Pancreas (tissue), 10 donors: Measurements from ENCODE around the gene DCDC2C. TPM values are rescaled to one million over a fixed set of nuclear protein-coding genes. Genes with fewer than 3 reads are reported as not detected.

Source experiments
- ATAC-seq, 4 donors: fragments of 200-7000 bp; cut with Tn5 transposase; one replicate each; pipeline versions ENCODE4 v1.8.0 to v1.9.1; 2020; ENCODE audit warnings: mild to moderate bottlenecking in 4 of 4, moderate library complexity in 4 of 4
- DNase-seq, 6 donors: peaks; one replicate each; pipeline ENCODE4 v3.0.0-alpha.2; 2020
- FAIRE-seq: peaks from 2 replicates; lab custom pipeline; 2012; peaks lifted over from hg19 to GRCh38; lab: Jason Lieb, UNC
- H3K27ac ChIP-seq, 4 donors: fragments of 200-600 bp; sonication (generic); 1 replicate in 3 of 4; 2 replicates in 1 of 4; pipeline versions ENCODE4 v1.5.0 to v1.8.0; 2020
- H3K27me3 ChIP-seq, 4 donors: fragments of 200-600 bp; one replicate each; pipeline ENCODE4 v1.8.0; 2021
- H3K36me3 ChIP-seq, 3 donors: fragments of 200-600 bp; sonication (generic) in 1 of 3; one replicate each; pipeline versions ENCODE4 v1.5.0 to v1.8.0; 2020 to 2021
- H3K4me1 ChIP-seq, 3 donors: fragments of 200-600 bp; one replicate each; pipeline ENCODE4 v1.8.0; 2021
- H3K4me3 ChIP-seq, 4 donors: fragments of 200-600 bp; sonication (generic) in 2 of 4; one replicate each; pipeline versions ENCODE4 v1.5.0 to v1.8.0; 2020 to 2021
- H3K9me3 ChIP-seq, 4 donors: fragments of 200-600 bp; one replicate each; pipeline ENCODE4 v1.8.0; 2021
- WGBS, 2 donors: extraction: QIAGEN DNeasy Blood & Tissue Kit; methylation state at CpG; one replicate each; pipeline ENCODE4 v1.1.7; 2013; 5-methylcytosine and 5-hydroxymethylcytosine counted together
- intact Hi-C, 3 donors: fragments of 100-400 bp; cut with DNase I; formaldehyde crosslinking; loops; one replicate each; pipeline versions ENCODE4 v1.11.1 to v1.14.2; 2022
- polyA plus RNA-seq, 2 donors: library from polyadenylated mRNA; stranded (reverse); fragments of 200-250 nt; gene quantifications; one replicate each; pipeline ENCODE4 v1.2.3, GENCODE V29; 2013
- total RNA-seq, 6 donors: library from RNA; stranded (reverse); fragmentation: NEBNext Ultra II Directional in 4 of 6; extraction: Animal tissue kit (Norgen Biotek cat#: 25700) in 4 of 6; gene quantifications; one replicate each; pipeline versions ENCODE4 v1.2.1 to v1.2.4, GENCODE V29; 2021 to 2023
- TF ChIP-seq, protein P1 (sequence below), 4 donors: fragments of 200-600 bp; sonication (generic) in 3 of 4; IDR thresholded peaks; one replicate each; pipeline versions ENCODE4 v1.5.0 to v1.8.0; 2021; ENCODE audit warnings: antibody characterized with exemption in 4 of 4
- donor health status: healthy with polysubstance abuse.
- donor health status: DM: no; HTN: no; CAD: no; lungs with moderate emphysema.
- donor health status: DM: no; HTN: no; CAD: no.
- donor health status: control.
- donor health status: control.
- donor health status: Bipolar disorder and iron deficiency.
- donor health status: DM: yes; HTN: yes; CAD: no.
- donor health status: DM: no; HTN: no; CAD: no.
- donor health status: DM: no; HTN: no; CAD: no.
- donor health status: DM: yes; HTN: yes; CAD: no.

Gene DCDC2C
- total and polyA plus RNA-seq, 8 donors = not detected

DNA sequence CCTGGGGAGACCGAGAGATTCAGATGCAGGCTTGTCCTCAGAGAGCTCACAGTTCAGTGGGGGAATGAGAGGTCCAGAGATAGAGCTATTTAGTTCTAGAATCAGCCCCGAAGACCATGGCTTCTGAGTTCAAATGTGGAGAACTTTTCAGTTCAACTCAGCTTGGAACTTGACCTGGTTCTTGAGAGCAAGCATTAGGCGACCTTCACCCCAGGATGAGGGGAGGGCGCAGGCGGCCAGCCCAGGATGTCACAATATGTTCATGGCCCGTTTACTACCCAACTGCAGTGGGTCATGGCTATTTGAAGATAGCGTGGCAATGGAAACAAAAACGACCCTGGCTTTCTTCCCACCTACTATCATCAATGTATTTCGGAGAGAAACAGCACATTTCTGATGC is 33.8 kb downstream of the DCDC2C start:
- Histone ChIP-seq H3K4me3 (no peak overlapping the region), H3K4me1 (no peaks in the 10 kb centered on the region), H3K9me3 (no peaks in the 10 kb centered on the region), H3K36me3 (no peaks in the 10 kb centered on the region), H3K27ac (no peak overlapping the region), H3K27me3 (peaks cover 0 to 6% (median 0%) of the 10 kb centered on the region in 4 donors)
- ATAC-seq (no peak), FAIRE-seq (no peak), DNase-seq (no peak)
- intact Hi-C loops = no loop called here
- 59 to 63% methylated on average over 9 of the region's 9 CpGs for WGBS, 2 donors
- TF ChIP-seq, protein P1, sequence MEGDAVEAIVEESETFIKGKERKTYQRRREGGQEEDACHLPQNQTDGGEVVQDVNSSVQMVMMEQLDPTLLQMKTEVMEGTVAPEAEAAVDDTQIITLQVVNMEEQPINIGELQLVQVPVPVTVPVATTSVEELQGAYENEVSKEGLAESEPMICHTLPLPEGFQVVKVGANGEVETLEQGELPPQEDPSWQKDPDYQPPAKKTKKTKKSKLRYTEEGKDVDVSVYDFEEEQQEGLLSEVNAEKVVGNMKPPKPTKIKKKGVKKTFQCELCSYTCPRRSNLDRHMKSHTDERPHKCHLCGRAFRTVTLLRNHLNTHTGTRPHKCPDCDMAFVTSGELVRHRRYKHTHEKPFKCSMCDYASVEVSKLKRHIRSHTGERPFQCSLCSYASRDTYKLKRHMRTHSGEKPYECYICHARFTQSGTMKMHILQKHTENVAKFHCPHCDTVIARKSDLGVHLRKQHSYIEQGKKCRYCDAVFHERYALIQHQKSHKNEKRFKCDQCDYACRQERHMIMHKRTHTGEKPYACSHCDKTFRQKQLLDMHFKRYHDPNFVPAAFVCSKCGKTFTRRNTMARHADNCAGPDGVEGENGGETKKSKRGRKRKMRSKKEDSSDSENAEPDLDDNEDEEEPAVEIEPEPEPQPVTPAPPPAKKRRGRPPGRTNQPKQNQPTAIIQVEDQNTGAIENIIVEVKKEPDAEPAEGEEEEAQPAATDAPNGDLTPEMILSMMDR (IDR thresholded peaks at IDR 0.05) = no peak

DNA sequence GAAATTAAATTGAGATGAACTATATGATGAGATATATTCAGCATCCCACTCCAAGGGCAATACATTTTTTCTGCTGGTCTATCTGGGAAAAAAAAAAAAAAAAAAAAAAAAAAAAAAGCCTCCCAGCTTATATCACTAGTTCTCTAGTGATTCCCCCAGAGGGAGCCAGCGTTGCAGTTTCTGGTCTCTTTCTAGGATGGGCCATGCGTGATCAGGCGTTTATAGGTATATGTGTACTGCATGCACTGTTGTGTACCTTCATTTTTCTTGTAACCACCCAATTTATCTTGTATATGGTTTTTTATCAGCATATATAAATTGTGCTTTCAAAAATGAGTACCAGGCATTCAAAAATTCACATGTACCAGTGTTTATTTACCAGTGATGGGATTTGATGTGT is 35.1 kb downstream of the DCDC2C start:
- ATAC-seq (no peak), FAIRE-seq (no peak), DNase-seq (no peak)
- intact Hi-C loops = no loop called here
- TF ChIP-seq, protein P1 (IDR thresholded peaks at IDR 0.05) = no peak
- 17 to 21% methylated on average over 3 of the region's 3 CpGs for WGBS, 2 donors
- Histone ChIP-seq H3K27ac (no peak overlapping the region), H3K27me3 (peaks cover 0 to 6% (median 0%) of the 10 kb centered on the region in 4 donors), H3K4me1 (no peaks in the 10 kb centered on the region), H3K9me3 (no peaks in the 10 kb centered on the region), H3K36me3 (no peaks in the 10 kb centered on the region), H3K4me3 (no peak overlapping the region)

DNA sequence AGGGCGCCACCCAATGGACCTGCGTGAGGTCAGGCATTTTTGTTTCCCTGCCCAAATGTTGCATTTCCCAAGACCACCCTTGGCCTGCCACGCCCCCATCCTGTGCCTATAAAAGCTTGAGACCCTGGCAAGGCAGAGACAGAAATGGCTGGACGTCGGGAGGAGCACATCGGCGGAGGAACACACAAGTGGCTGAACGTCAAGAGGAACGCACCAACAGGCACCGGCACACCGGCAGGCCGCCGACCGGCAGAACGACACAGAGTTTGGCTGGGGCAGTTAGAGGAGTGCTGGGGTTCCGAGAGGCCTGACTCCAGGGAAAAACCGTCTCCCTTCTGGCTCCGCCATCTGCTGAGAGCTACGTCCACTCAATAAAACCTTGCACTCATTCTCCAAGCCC is 35.9 kb downstream of the DCDC2C start:
- DNase-seq (no peak), FAIRE-seq (no peak), ATAC-seq (no peak)
- Histone ChIP-seq H3K4me3 (no peak overlapping the region), H3K36me3 (no peaks in the 10 kb centered on the region), H3K27me3 (peaks cover 0 to 6% (median 0%) of the 10 kb centered on the region in 4 donors), H3K4me1 (no peaks in the 10 kb centered on the region), H3K27ac (no peak overlapping the region), H3K9me3 (no peaks in the 10 kb centered on the region)
- TF ChIP-seq, protein P1 (IDR thresholded peaks at IDR 0.05) = no peak
- intact Hi-C loops = no loop called here
- 77 to 86% methylated on average over 19 of the region's 19 CpGs for WGBS, 2 donors

DNA sequence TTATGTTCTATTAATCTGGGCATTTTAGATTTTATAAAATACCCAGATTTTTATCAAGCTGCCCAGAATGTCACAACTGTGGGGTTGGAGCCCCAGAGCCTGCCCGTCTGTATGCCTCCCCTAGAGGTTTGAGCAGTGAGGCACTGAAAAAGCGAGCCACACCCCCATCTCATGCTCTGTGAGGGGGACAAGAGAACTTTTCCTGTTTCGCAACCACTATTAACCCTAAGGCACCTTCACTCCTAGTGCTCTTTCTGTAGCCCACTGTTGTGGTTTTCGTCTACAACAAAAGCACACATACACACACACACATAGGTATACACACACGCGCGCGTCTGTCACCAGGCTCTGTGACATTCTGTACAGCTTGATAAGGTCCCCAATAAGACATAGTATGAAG is 38.0 kb downstream of the DCDC2C start:
- FAIRE-seq (no peak), ATAC-seq (no peak), DNase-seq (no peak)
- intact Hi-C loops = no loop called here
- H3K27me3 ChIP-seq = peaks cover 0 to 6% (median 0%) of the 10 kb centered on the region in 4 donors
- no peaks in the 10 kb centered on the region for H3K36me3 ChIP-seq
- TF ChIP-seq, protein P1 (IDR thresholded peaks at IDR 0.05) = no peak
- H3K4me3 ChIP-seq = no peak overlapping the region
- WGBS, 2 donors = 72 to 87% methylated on average over 8 of the region's 8 CpGs
- no peak overlapping the region for H3K27ac ChIP-seq
- no peaks in the 10 kb centered on the region for H3K9me3 ChIP-seq
- no peaks in the 10 kb centered on the region for H3K4me1 ChIP-seq

DNA sequence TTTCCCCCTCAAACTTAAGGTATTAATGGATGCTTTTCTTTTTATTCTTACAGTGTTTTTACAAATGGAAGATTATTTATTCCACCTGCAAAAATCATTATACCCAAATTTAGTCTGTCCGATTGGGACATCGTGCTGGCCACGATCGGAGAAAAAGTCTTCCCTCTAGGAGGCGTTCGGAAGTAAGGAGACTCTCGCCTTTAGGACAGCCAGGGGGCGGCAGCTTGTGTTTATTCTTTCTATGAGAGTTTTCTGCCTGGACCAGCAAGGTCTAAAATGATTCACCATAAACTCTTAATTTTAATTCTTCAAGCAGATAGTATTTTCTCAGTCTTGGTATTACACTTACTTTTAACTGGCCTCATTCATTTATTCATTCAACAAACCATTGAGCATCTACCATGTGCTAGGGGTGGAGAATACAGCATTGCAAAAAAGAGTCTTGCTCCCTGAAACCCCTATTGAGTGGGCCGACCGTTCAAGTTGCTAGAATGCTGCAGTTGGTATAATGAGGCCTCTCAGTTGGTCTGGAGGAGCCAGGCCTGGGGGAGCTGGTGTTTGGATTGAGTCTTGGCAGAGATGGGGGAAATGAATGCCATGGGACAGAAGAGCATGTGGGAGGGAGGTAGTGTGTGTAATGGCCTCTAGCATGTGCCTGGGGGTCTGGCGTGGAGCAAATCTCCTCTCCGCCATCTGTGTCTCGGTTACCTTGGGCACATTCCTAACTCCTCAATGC is 38.7 kb downstream of the DCDC2C start:
- Histone ChIP-seq H3K9me3 (no peaks in the 10 kb centered on the region), H3K27me3 (peaks cover 0 to 6% (median 0%) of the 10 kb centered on the region in 4 donors), H3K27ac (no peak overlapping the region), H3K4me1 (no peaks in the 10 kb centered on the region), H3K4me3 (no peak overlapping the region), H3K36me3 (no peaks in the 10 kb centered on the region)
- intact Hi-C loops = no loop called here
- TF ChIP-seq, protein P1 (IDR thresholded peaks at IDR 0.05) = no peak
- no peak for DNase-seq
- WGBS, 2 donors = 83% methylated on average over 13 of the region's 13 CpGs
- no peak for ATAC-seq
- FAIRE-seq = no peak
